ENCODE measurements around the gene RIMS4.
"Not testable (repeated sequence)": the region's sequence is repeated elsewhere in the genome, so short reads cannot be mapped to it uniquely, and the experiment has no call there.

The RIMS4 gene

GRCh38 chr20:44829688-44830087, 19.3 kb upstream of the RIMS4 start:
- FAIRE-seq = no peak

DNA sequence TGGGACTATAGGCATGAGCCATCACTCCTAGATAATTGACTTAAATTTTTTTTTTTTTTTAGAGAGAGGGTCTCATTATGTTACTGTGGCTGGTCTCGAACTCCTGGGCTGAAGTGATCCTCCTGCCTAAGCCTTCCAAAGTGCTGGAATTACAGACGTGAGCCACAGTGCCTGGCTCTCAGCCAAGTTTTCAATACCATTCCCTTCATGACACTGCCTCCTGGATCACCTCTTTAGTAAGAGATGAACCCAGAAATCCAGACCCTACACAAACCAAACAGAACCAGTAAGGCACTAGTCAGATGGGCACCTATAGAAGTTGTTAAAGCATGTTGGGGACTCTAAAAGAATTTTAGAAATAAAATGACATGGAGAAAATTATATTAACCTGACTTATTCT, 18.3 kb upstream of the RIMS4 start:
- no peak for FAIRE-seq

DNA sequence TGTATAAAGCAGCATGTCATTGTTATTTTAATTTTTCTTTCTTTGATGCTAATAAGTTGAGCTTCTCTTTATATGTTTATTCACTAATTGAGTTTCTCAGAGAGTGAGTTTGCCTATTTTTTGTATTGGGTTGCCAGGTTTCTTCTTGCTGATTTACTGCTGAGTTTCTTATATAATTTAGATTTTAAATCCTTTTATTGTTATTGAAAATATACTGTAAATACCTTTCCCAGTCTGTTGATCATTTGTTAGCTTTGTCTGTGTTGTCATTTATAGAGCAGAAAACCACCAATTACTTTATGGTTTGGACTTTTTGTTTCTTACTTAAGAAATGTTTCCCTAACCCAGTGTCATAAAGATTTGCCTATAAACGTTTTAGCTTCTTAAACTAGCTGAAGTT, 17.1 kb upstream of the RIMS4 start:
- no peak for FAIRE-seq

GRCh38 chr20:44821576-44821975, 11.2 kb upstream of the RIMS4 start:
- FAIRE-seq = not testable (repeated sequence)

GRCh38 chr20:44819936-44820335, 9.6 kb upstream of the RIMS4 start:
- no peak for FAIRE-seq

- no peak for FAIRE-seq
These were observed 7.0 kb upstream of the RIMS4 start for GRCh38 chr20:44817143-44817910.

DNA sequence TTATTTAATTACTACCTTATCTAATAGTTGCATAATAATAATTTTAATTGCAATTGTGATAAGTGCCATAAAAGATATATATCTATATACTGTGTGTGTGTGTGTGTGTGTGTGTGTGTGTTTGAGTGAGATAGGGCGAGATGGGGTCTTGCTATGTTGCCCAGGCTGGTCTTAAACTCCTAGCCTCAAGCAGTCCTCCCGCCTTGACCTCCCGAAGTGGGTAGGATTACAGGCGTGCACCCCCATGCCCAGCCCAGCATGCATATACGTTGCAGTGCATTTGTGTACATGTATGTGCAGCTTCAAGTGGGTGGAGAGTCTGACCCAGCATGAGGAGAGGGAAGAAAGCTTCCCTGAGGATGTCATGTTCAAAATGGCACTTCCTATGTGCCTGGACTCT, 4.6 kb upstream of the RIMS4 start:
- FAIRE-seq = no peak

DNA sequence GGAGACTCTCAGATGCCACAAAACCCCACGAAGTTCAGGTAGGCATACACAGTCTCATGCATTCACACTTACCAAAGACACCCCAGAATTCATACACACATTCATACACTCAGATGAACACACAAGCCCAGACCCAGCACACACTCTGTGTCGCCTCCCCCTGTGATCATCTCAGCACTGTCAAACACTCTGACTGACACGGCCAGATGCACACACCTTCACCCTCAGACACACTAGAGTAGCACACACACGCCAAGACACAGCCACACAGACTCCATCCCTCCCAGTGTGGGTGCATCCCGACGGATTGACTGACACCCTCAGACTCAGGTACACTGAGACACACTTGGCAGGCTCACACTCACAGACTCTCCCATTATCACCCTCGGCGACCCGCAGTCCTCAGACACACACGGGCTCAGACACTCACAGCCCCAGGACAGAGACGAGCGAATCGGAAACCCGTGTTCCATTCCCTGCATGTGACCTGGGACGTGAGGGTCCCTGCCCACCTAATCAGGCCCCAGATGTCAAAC, 872 bp upstream of the RIMS4 start:
- no peak for FAIRE-seq

DNA sequence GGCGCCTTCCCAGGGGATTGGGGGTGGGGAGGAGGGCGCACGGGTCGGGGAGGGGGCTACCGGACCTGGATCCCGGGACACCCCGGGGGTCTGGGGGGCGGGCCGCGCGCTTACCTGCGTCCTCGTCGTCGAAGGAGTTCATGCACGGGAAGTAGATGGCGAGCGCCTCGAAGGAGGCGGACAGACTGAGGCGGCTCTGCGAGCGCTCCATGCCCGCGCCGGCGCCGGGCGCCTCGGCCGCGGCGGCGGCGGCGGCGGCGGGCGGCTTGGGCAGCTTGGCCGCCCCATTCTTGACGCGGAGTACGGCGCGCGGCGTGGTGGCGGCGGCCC, 320 bp downstream of the RIMS4 start:
- no peak for FAIRE-seq

DNA sequence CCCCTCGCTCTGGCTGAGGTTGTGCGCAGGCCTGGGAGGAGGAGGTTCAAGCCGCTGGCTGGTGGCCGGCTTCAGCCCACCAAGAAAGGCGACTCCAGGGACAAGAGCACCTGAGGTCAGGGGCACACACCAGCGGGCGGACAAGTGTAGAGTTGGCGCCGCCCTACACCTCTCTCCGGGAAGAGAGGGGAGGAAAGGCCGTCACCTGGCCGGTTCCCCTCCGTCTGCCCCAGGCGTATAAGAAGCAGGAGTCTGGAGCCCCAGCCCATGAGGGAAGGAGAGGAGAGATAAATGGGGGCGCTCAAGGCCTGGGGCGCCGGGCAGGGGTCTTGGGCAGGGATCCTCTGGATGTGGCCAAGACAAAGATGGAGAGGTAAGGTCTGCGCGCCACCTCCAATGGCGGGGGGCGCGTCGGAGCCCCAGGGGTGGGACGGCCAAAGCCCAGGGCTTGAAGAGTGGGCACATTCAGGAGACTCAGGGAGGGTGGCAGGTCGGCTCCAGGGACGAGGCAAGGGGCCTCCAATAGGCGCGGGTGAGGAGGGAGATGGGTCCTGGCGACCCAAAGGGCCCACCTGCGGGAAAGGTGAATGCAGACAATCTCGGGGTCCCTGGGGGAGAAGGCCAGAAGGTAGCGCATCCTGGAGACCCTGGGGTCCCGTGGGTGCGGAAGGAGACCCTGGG, 826 bp downstream of the RIMS4 start:
- no peak for FAIRE-seq

DNA sequence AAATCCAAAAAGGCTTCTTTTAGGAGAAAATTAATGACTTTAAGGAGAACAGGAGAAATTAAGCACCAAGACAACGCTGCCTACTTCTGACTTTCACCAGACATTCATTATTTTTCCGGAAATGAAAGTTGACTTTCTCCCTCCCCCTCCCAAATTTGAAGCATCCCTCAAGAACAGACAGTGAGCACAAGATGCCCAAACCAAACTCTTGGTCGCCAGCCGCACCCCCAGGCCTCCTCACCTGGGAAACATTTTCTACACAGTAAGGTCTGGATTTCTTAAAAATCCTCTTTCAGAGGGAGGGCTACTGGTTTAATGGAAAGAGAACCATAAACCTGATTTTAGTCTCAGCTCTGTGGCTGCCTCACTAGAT, 2.7 kb downstream of the RIMS4 start:
- FAIRE-seq = no peak

DNA sequence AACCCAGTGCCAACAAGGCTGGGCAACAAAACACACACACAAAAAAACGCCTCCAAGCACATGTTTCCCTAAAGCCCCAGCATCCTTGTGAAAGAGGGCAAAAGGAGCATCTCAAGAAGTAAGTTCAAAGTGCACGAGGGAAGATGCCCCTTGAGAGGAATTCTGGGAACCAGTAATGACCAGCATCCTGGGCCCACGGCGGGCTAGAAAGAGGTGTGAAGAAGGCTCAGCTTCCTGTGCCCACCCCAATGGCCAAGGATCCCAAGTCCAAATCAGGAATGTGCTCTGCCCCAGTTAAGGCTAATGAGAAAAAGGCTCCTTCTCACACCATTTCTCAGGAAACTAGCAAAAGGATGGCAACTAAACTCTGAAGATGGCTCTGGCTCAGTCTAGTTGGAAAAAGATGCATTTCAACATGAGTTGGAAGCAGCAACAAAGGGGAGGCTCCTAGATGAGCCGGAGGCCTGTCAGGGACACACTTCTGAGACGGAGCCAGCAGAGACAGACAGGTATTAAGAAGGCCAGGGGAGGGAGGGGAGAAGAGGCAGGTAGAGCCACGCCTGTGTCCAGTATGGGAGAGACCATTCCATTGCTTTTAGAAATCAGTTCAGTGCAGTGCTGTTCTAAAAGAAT, 3.2 kb downstream of the RIMS4 start:
- no peak for FAIRE-seq

DNA sequence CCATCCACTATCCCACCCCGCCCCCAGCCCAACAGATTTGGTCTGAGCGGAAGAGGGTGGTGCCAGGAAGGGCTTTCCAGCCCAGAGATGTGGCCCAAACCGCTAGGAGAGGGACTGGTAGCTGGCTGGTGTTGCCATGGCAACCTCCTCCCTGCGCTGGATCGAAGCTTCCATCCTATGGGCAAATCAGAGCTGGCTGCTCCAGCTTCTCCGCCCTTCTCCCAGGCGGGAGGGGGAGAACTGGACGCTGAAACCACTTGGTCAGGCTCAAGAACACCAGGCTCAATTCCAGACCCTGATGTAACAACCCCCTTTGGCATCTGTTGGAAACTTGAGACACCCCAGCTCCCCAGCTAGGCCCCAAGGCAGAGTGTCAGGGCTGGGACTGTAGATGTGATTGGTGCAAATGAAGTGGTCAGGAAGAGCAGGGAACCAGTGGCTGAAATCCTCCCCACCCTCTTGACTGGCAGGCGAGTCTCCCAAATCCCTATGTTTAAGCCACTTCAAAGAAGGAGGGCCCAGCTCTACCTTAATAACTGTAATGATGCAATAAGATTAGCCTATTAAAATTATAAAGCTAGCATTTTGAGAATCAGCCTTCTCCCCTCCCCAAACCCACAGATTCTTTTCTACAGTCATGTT, 4.2 kb downstream of the RIMS4 start:
- FAIRE-seq = no peak

DNA sequence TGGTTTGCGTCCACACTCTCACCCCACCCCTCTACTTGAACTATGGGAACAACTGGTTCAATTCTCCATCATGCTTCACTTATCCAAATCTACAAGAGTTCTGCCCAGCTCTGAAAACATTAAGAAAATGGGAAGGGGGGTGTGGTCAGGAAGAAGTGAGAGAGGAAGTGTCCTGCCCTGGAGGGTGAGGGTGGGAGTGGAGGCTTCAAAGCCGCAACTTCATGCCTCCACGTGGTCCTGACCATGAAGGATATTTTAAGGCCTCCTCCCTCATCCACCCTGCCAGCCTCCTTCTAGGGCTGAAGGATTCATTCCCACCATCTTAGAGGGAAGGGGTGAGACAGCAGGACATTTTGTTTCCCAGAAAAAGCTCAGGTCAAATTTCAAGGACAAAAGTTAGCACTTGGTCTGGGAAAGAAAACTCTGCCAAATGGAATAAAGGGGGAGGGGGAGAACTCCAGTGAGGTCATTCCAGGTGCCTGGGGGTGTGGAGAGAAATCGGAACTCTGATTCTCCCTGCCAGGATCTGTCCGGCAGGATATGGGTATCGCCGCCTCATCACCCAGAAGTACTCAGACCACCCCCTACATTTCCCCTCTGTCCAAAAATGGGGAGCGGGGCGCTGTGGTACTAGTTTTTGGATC, 4.9 kb downstream of the RIMS4 start:
- no peak for FAIRE-seq

DNA sequence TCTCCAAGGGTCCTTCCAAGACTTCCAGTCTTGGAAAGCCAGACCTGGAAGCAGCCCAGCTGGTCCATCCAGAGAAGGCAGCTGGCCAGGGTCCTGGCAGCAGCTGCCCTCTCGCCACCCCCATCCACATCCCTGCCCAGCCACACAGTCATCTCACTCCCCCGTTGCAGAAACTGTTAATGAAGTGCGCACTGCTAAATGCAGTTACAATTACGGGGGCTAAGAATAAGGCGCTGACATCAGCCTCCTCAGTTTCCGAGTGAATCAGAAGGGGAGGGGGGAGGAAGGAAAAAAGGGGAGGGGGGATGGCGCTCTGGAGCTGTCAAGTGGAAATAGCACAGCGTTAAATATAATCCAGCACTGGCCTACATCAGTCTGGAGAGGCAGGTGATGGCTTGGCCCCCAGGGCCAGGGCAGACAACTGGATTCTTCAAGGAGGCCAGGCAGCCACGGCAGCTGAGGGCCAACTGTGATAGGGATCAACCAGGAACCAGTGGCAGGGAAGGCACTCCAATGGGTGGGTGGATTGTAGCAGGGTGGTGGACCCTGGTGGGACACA, 6.9 kb downstream of the RIMS4 start:
- no peak for FAIRE-seq

- no peak for FAIRE-seq
These were observed 7.6 kb downstream of the RIMS4 start for GRCh38 chr20:44802702-44803101.

DNA sequence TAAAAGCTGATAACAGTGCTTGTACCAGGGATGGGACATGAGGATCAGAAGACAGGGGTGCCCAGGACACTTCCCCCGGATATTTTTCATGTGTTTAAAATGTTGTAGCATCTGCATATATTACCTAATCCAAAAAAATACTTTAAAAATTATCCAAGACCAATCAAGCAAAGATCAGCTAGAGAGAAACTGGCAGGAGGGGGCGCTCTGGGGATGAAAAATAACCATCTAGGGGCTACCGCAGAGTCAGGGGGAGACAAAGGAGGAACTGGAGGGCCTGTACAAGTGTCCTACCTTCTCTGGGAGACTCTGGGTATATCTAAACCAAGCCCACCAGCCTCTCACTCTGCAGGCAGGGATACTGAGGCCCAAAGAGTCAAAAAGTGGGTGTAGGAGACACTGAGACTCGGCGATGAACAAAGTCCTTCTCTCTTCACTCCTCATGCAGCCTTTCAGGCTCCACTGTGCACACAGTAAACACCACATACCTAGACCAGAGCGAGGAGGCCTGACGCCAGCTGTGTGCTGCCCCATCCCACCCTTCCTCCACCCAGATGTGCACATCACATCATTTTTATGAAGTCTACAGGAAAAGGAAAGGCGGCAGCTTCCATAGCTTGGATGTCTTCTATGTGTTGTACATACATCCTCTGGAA, 9.8 kb downstream of the RIMS4 start:
- no peak for FAIRE-seq

- FAIRE-seq = no peak
These were observed 10.7 kb downstream of the RIMS4 start for GRCh38 chr20:44799691-44800090.

- FAIRE-seq = no peak
These were observed 13.4 kb downstream of the RIMS4 start for GRCh38 chr20:44796758-44797457.

DNA sequence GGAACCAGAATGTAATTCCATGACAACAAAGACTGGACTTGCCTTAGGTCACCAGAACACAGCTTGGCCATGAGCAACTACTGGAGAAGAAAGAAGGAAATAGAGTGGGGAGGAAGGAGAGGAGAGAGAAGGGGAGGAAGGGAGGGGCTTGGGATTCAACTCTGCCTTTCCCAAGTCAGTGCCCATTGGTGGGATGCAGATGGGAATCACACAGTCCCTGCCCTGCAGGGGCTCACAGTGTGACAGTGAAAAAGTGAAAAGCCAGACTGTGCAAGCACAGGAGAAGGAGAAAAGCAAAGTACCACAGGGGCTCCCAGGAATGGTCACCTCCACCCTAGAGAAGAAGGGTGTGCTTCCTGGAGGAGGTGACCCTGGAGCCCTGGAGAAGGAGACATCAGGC, 14.0 kb downstream of the RIMS4 start:
- no peak for FAIRE-seq

- FAIRE-seq = no peak
These were observed 14.5 kb downstream of the RIMS4 start for GRCh38 chr20:44795836-44796235.

DNA sequence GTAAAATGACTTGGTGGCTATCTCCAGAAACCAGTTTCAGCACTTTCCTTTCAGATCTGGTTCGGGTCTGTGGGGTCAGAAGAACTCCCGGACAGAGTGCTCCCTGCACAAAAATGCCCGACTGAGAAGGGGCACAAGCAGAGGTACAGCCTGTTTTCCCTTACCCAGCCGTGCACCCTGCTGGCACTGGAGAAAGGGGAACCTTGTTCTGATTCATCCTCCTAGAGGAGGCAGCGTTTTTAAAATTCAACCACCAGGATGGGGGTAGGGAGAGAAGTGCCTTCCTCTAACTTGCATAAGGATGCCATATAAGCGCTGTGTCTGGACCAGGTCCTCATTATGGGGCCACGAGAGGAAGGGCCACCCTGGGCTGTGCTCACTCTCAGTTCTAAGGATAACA, 17.6 kb downstream of the RIMS4 start:
- FAIRE-seq = no peak

Measured in G401.6 (cell line).